Right lobe of liver (tissue), 4 donors: ENCODE results near the gene OAS3.

Experiments
- POLR2A ChIP-seq: fragments of 450-650 bp; IDR thresholded peaks from one replicate; pipeline ENCODE4 v1.6.1; 2017; ENCODE audit warnings: antibody characterized with exemption, mild to moderate bottlenecking
- TF ChIP-seq, protein P1 (sequence below), 4 donors: fragments of 200-600 bp in 3 of 4; fragments of 450-650 bp in 1 of 4; IDR thresholded peaks; one replicate each; pipeline versions ENCODE4 v1.5.1 to v1.8.0; 2016 to 2022; ENCODE audit warnings: antibody characterized with exemption in 4 of 4, mild to moderate bottlenecking in 2 of 4
- donor health status: DM: no; HTN: no; CAD: no.
- donor health status: DM: no; HTN: no; CAD: no.
- donor health status: DM: no; HTN: yes; CAD: no.

DNA sequence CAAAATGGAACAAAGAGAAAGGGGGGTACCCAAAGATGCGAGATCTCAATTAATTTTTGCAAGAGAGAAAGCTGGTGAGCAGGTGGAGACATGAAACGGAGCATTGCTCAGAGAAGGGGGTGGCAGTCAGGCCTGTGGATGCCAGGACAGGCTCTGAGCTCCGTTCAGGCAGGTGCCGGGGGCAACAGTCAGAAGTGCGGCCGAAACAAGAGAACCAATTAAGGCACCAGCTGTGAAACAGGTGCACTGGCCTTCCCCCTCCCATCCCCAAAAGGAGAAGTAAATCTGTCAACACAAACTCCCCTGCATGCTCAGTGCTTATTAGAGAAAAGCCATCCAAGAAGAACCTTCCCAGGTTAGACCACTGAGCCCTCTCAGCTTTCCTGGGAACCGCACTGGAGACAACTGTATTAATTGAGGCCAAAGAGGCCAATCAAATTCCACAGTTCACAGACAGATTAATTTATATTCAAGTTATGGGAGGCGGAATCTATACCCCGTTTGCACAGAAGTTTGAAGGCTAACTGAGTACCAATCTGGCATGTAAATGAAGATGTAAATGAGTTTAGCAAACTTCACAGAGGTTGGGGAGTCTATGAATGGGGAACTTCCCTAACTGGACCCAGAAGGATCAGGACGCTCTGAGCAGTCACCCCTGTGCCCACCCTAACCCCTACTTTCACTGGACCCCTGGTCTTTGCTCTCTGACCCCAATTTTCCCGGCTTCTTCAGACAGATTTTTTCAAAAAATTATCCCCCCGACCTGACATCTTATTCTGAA is 60.9 kb downstream of the OAS3 start:
- TF ChIP-seq, protein P1, sequence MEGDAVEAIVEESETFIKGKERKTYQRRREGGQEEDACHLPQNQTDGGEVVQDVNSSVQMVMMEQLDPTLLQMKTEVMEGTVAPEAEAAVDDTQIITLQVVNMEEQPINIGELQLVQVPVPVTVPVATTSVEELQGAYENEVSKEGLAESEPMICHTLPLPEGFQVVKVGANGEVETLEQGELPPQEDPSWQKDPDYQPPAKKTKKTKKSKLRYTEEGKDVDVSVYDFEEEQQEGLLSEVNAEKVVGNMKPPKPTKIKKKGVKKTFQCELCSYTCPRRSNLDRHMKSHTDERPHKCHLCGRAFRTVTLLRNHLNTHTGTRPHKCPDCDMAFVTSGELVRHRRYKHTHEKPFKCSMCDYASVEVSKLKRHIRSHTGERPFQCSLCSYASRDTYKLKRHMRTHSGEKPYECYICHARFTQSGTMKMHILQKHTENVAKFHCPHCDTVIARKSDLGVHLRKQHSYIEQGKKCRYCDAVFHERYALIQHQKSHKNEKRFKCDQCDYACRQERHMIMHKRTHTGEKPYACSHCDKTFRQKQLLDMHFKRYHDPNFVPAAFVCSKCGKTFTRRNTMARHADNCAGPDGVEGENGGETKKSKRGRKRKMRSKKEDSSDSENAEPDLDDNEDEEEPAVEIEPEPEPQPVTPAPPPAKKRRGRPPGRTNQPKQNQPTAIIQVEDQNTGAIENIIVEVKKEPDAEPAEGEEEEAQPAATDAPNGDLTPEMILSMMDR (IDR thresholded peaks at IDR 0.05), result no peak
- TF ChIP-seq POLR2A, result no peak
